GM10266 (cell line): ENCODE measurements around the gene SLC8B1.

Experiments used
- DNase-seq: peaks from one replicate; pipeline ENCODE4 v3.0.0; 2012; ENCODE audit errors: extremely low spot score
- TF ChIP-seq, protein P1 (sequence below): IDR thresholded peaks from 2 replicates; pipeline ENCODE4 v1.5.1; 2012; ENCODE audit warnings: mild to moderate bottlenecking, low read depth; ENCODE audit not compliant: control insufficient read depth, insufficient read depth; ENCODE audit errors: missing control alignments

The SLC8B1 gene

DNA sequence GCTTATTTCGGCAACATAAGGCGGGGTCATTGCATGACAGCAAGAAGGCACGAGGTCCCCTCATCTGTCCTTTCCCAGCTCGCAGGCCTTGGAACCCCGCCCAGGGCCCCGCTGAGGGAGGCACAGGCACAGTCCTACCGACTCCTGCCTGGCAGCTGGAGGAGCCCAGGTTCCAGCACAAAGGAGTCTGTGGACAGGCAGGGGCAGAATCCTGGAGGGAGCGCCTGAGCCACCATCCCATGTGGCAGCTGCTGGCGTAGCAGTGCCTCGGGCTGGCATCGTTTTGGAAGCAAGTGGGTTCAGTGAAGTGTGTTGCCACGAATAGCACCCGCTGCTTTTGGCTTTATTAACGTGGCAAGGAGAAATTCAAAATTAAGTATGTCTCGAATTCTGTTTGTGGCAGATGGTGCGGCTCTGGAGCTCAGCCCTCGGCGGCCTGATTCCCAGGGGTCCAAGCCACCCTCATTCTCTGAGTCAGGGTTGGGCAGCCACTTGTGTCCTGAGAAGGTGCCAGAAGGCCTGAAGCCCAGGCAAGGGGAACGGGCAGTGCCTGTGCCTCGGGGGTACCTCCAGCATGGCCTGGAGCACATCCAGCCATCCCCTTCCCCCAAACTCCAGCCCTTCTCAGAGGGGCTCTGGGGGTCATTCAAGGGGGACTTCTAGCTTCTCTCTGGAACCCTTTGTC, 35.9 kb downstream of the SLC8B1 start:
- TF ChIP-seq, protein P1, sequence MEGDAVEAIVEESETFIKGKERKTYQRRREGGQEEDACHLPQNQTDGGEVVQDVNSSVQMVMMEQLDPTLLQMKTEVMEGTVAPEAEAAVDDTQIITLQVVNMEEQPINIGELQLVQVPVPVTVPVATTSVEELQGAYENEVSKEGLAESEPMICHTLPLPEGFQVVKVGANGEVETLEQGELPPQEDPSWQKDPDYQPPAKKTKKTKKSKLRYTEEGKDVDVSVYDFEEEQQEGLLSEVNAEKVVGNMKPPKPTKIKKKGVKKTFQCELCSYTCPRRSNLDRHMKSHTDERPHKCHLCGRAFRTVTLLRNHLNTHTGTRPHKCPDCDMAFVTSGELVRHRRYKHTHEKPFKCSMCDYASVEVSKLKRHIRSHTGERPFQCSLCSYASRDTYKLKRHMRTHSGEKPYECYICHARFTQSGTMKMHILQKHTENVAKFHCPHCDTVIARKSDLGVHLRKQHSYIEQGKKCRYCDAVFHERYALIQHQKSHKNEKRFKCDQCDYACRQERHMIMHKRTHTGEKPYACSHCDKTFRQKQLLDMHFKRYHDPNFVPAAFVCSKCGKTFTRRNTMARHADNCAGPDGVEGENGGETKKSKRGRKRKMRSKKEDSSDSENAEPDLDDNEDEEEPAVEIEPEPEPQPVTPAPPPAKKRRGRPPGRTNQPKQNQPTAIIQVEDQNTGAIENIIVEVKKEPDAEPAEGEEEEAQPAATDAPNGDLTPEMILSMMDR = no peak
- no peak for DNase-seq

DNA sequence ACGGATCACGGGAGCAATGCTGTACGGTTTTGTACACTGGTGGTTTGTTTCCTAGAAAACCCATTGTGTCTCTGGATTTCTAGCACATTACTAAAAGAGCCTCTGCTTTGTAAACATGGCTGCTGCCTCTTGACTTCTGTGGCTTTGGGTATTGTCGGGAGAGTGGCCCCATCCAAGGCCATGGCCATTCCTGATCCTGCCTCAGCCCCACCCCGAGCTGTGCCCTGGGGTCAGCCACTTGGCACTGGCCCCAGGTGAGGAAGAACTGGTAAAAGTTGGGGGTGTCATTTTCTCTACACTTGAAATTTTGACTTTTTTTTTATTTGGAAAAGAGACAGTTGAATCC, 36.5 kb downstream of the SLC8B1 start:
- no peak for DNase-seq
- TF ChIP-seq, protein P1 = no peak

DNA sequence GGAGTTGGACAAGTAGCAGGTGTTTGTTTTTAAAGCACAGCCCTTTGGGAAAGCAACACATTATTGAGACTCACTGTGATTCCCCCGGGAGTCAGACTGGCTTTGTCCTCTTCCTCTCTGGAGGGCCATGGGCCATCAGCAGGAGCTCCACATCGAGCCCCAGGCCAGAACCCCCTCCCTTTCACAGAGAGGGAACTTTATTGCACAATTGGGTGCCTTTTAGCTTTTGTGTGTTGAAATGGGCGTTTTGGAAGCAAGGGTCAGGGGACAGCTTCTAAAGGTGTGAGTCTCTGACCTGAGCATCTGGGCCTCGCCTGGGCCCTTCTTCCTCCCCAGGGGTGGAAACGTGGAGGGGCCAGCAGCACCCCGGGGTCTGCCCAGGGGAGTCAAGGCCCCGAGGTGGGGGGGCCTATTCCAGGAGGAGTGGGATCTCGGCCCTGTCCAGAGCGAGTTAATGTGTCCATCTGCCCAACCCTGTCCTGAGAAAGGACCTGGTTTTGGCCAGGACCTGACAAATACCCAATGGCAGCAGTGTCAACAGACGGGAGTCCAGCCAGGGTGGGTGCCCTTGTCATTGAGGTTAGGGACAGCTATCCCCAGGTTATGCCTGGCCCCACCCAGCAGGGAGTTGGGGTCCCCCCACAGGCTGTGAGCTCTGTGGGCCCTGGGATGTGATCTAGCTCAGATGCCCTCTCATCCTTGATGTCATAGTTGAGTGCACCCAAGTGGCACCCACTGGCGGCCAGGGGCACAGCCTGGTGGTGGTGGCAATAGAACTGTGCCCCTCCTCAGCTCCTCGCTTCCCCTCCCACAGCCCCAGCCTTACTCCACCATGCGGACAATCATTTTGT, 37.1 kb downstream of the SLC8B1 start:
- TF ChIP-seq, protein P1 = no peak
- DNase-seq = no peak

DNA sequence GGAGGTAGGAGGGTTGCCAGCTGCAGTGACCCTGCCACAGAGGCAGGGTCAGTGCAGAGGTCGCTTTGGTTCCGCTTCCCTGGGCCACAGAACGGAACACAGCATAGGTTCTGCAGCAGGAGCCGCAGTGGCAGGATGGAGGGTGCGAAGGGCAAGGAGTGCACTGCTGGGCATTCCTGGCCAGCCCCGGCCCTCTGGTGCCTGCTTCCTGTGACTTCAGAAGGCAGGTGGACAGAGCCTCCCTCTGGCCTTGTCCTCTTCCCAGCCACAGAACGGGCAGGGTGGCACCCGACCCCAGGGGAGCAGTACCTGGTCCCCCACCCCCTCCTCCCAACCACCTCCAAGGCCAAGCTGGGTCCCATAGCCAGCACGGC, 37.7 kb downstream of the SLC8B1 start:
- TF ChIP-seq, protein P1 = no peak
- no peak for DNase-seq

DNA sequence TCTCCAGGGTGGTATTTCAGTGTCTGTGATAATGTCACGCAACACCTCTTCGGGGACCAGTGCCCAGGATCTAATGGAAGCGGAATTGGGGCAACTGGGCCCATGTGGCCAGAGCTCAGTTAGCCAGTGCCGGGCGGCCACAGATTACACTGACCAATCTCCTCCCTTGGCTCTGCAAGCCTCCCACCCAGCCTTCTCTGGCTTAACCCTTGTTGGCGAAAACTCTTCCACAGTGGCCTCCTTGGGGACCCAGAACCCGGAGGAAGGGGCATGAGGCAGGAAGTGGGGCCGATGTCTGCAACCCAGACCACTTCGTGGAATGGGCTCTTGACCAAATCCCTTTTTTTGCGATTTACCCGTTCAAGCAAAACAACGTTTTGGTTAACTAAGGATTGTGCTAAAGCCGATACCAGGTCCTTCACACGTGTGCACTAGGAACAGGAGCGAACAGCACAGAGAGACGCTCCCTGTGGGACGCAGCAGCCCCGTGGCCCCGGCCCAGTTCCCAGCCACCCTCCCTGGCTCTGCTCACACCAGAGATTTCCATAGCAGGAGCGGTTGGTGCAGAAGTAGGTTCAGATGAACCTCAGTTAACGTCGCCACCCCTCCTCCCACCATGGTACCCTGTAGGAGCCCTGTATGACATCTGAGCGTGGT, 38.2 kb downstream of the SLC8B1 start:
- TF ChIP-seq, protein P1 = no peak
- DNase-seq = no peak

DNA sequence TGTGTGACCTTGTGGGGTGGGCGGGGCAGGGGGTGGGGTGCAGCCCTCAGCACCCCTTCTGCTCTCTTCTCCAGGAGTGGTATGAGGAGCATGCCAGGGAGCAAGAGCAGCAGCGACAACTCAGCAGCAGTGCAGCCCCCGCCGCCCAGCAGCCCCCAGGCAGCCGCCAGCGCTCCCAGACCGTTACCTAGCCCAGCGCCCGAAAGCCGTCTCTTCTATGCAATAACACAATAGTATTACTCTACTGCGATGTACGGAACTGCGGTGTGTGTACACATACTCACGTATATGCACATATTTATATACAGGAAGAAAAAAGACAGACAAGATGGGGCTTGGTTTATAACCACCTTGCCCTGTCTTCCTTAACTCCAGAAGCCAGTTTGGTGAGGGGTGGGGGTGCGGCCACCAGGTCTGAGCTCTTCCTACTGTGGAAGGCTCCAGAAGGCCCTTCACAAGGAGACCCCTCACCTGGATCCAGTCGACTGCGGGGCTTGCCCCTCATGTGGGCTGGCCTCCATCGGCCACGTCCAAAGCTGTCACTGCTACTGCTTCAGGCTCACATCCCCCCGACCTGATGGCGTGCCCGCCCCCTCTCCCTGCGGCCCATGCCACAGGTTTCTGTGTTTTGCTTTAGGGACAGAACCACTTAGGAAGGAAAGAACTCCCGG, 38.9 kb downstream of the SLC8B1 start:
- TF ChIP-seq, protein P1 = no peak
- no peak for DNase-seq

DNA sequence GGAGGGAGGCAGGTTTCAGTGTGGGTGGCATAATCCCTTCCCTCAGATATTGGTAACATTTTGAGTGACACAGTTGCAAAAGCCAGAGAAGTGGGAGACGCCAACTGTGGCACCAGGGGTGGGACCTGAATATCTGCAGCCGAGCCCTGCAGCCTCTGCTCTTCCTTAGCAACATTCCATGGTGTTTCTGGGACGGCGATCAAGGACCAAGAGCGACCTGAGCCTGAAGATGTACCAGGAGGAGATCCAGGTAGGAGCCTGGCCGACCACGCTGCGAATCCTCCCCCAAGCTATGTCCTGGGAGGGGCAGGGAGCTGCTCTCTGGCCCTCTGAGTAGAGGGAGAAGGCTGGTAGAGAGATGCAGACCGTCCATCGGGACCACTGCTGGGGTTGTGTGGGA, 41.8 kb downstream of the SLC8B1 start:
- TF ChIP-seq, protein P1 = no peak
- no peak for DNase-seq
